22Rv1 (cell line): ENCODE results near the gene CDKN2AIPNL.
A peak's percentile ranks its signal among the peaks of the same experiment; 100 is the strongest.

ENCODE experiments used
- H3K27ac ChIP-seq: fragments of 450-650 bp; 2 replicates; pipeline ENCODE4 v1.5.1; 2017
- CTCF ChIP-seq: fragments of 450-650 bp; IDR thresholded peaks from 2 replicates; pipeline ENCODE4 v1.5.1; 2017; ENCODE audit warnings: mild to moderate bottlenecking
- ZFX ChIP-seq: fragments of 450-650 bp; IDR thresholded peaks from 2 replicates; pipeline ENCODE4 v1.6.1; 2017; ENCODE audit warnings: antibody characterized with exemption, borderline replicate concordance

CDKN2AIPNL gene

DNA sequence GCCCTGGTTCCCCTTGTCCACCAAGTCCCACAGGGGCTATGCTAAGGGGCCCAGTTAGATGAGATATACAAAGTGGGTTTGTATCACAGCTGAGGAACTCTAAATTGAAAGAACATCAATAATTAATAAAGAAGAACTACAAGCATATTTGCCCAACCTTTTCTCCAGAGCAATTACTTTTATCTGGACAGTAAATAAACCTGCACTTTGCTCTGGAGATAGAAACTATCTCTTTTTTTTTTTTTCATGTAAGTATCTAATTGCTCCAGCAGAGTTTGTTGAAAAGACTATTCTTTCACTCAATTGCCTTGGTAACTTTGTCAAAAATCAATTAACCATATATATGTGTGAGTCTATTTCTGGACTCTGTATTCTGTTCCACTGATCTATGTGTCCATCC is 6.0 kb upstream of the CDKN2AIPNL start:
- no peak for TF ChIP-seq ZFX
- TF ChIP-seq CTCF = no peak
- peak overlapping the region; percentile 95 for H3K27ac ChIP-seq

DNA sequence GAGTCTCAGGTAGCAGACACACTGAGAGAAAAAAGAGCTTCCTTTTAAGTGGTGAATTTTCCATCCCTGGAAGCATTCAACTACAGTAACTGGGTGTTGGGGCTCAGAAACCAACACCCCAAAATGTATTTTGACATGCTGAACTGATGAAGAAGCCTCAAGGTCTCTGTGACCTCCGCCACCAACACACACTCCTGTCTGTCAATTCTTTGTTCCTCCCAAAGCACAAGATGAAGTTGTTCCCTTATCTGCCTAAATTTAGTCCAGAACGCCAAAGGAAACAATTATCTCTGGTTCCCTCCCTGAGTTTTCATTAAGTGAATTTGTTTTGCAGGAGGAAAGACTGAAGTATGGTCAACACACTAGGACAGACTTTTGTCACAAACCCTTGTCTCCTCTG is 1.4 kb upstream of the CDKN2AIPNL start:
- peak overlapping the region; percentile 95 for H3K27ac ChIP-seq
- TF ChIP-seq CTCF = no peak
- TF ChIP-seq ZFX = no peak

DNA sequence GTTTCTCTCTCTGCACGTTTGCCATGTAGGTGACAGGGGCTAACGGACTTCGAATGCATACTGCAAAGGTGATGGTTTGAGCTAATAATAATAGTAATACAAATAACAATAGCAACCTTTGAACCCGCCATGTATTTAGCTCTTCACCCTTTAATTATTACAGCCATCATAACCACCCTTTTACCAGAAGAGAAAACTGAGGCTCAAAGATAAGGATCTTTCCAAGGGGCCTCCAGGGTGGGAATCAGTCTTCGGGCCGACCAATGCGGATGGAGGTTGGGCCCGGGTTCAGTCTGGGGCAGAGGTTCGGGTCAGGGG is 494 bp downstream of the CDKN2AIPNL start:
- peak overlapping the region; percentile 95 for H3K27ac ChIP-seq
- TF ChIP-seq ZFX = no peak
- TF ChIP-seq CTCF = no peak

DNA sequence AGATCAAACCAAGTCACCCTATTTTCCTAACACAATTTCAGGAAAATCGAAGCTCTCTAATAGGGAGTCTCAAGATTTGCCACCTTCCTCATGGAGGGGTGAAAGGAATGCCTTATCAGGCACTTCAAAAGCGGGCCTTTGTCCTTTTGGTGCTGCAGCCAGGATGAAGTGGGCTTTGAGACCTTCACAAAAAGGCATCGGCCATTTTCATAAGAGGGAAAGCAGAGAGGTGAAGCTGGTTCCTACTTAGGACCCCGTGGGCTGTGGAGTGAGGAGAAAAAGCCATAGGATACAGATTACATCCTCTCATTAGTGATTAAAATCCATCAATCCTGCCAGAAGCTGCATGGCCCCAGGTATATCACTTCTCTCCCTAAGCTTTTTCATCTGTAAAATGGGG is 859 bp downstream of the CDKN2AIPNL start:
- TF ChIP-seq ZFX (no peak), CTCF (no peak)
- H3K27ac ChIP-seq = peak overlapping the region; percentile 95

GRCh38 chr5:134409321-134409720 is 2.4 kb downstream of the CDKN2AIPNL start:
- no peak overlapping the region for H3K27ac ChIP-seq
- TF ChIP-seq ZFX (no peak), CTCF (no peak)

- TF ChIP-seq CTCF = no peak
- no peak for TF ChIP-seq ZFX
Observed at GRCh38 chr5:134406390-134406789, 5.3 kb downstream of the CDKN2AIPNL start.

GRCh38 chr5:134403951-134404350 is 7.7 kb downstream of the CDKN2AIPNL start:
- no peak for TF ChIP-seq ZFX
- no peak for TF ChIP-seq CTCF
- H3K27ac ChIP-seq = no peak overlapping the region

More at GRCh38 chr5:134406390-134406789, 5.3 kb downstream of the CDKN2AIPNL start:
- no peak overlapping the region for H3K27ac ChIP-seq
